Panc1 (cell line): Measurements from ENCODE around the gene SH2D3C. TPM values are rescaled to one million over a fixed set of nuclear protein-coding genes. Genes with fewer than 3 reads are reported as not detected.

Source experiments
- ATAC-seq: fragments of 200-7000 bp; cut with Tn5 transposase; 2 replicates; pipeline ENCODE4 v1.9.1; 2020; ENCODE audit warnings: mild to moderate bottlenecking, moderate library complexity
- BruUV-seq: library from RNA; stranded (reverse); fragments of 400-500 nt; replicated peaks from 2 replicates; lab custom pipeline; 2021; lab: Mats Ljungman, UMichigan
- CTCF ChIA-PET: fragments of 300-600 bp; sonication (Branson Sonifier 250); formaldehyde crosslinking; loops from one replicate; lab custom pipeline; 2022; ENCODE audit warnings: antibody characterized with exemption; lab: Charles Lee
- POLR2A ChIA-PET: fragments of 300-600 bp; sonication (Branson Sonifier 250); formaldehyde crosslinking; loops from one replicate; lab custom pipeline; 2022; ENCODE audit warnings: antibody characterized with exemption; lab: Charles Lee
- DNase-seq: peaks from one replicate; pipeline ENCODE4 v3.0.0-alpha.2; 2010; ENCODE audit warnings: low read depth, low spot score
- H3K27ac ChIP-seq: 2 replicates; pipeline ENCODE4 v1.5.1; 2011; ENCODE audit warnings: mild to moderate bottlenecking, low read length, inconsistent platforms
- H3K27me3 ChIP-seq: fragments of 200-500 bp; sonication (Bioruptor generic); 2 replicates; pipeline ENCODE4 v1.6.0; 2014; ENCODE audit warnings: low read length, inconsistent platforms; ENCODE audit not compliant: control insufficient read depth, insufficient read depth
- H3K36me3 ChIP-seq: fragments of 200-500 bp; sonication (Bioruptor generic); 2 replicates; pipeline ENCODE4 v1.5.1; 2014; ENCODE audit warnings: inconsistent platforms, mild to moderate bottlenecking, low read length, moderate library complexity; ENCODE audit not compliant: control insufficient read depth, insufficient read depth
- H3K4me1 ChIP-seq: 2 replicates; pipeline ENCODE4 v1.5.1; 2011; ENCODE audit warnings: inconsistent platforms, mild to moderate bottlenecking, low read length, moderate library complexity; ENCODE audit not compliant: control insufficient read depth, insufficient read depth
- H3K4me3 ChIP-seq, 2 experiments: 2 replicates each; pipeline ENCODE4 v1.5.1; 2011 to 2012; ENCODE audit warnings: low read depth in 2 of 2, low read length in 2 of 2, mild to moderate bottlenecking in 2 of 2, inconsistent platforms in 1 of 2, moderate library complexity in 1 of 2
- H3K9me3 ChIP-seq: fragments of 200-500 bp; sonication (Bioruptor generic); 2 replicates; pipeline ENCODE4 v1.5.1; 2014; ENCODE audit warnings: low read depth, mild to moderate bottlenecking, inconsistent platforms, low read length, moderate library complexity; ENCODE audit not compliant: control insufficient read depth, insufficient read depth
- CTCF ChIP-seq: fragments of 450-650 bp; IDR thresholded peaks from 2 replicates; pipeline ENCODE4 v1.5.1; 2017; ENCODE audit warnings: mild to moderate bottlenecking
- POLR2AphosphoS5 ChIP-seq: IDR thresholded peaks from 2 replicates; pipeline ENCODE4 v1.6.1; 2012; ENCODE audit warnings: mild to moderate bottlenecking, low read depth, low read length, moderate library complexity
- SIN3A ChIP-seq: IDR thresholded peaks from 2 replicates; pipeline ENCODE4 v1.6.1; 2012; ENCODE audit warnings: low read depth, mild to moderate bottlenecking, low read length, moderate library complexity, borderline replicate concordance; ENCODE audit not compliant: insufficient read depth
- TCF7L2 ChIP-seq: IDR thresholded peaks from 2 replicates; pipeline ENCODE4 v1.6.1; 2011; ENCODE audit warnings: mild to moderate bottlenecking, low read depth, low read length, inconsistent platforms
- in situ Hi-C: cut with HindIII; loops from 2 replicates; pipeline ENCODE4 v1.10.0; 2016; ENCODE audit warnings: low sequenced_read_pairs, low pct_unique_long_range_greater_than_20kb
- intact Hi-C: fragments of 100-400 bp; cut with micrococcal nuclease; formaldehyde crosslinking; loops from one replicate; pipeline ENCODE4 v1.10.0; 2022; ENCODE audit not compliant: unreplicated experiment
- total RNA-seq: library from RNA; stranded (reverse); gene quantifications from one replicate; pipeline ENCODE4 v1.2.1, GENCODE V29; 2021; ENCODE audit not compliant: unreplicated experiment
- TF ChIP-seq, protein P1 (sequence below), 2 experiments: IDR thresholded peaks; 2 replicates each; pipeline ENCODE4 v1.6.1; 2011 to 2012; ENCODE audit warnings: low read depth in 2 of 2, control low read depth in 1 of 2, low read length in 1 of 2, mild to moderate bottlenecking in 1 of 2, moderate library complexity in 1 of 2; ENCODE audit not compliant: insufficient read depth in 1 of 2

The SH2D3C gene
- total RNA-seq, 1 experiment from 2014 or later = 0.49 TPM

GRCh38 chr9:127717766-127718165, 60.7 kb downstream of the SH2D3C start:
- intact Hi-C loops = no loop called here
- ChIA-PET CTCF (no interaction called here), POLR2A (no interaction called here)
- in situ Hi-C loops = no loop called here
- no TSS peak for BruUV-seq
- no peak overlapping the region for H3K27ac ChIP-seq
- TF ChIP-seq POLR2AphosphoS5 = no peak
- no peak for TF ChIP-seq TCF7L2
- no peak for TF ChIP-seq SIN3A
- no peak for TF ChIP-seq CTCF
- TF ChIP-seq, protein P1, sequence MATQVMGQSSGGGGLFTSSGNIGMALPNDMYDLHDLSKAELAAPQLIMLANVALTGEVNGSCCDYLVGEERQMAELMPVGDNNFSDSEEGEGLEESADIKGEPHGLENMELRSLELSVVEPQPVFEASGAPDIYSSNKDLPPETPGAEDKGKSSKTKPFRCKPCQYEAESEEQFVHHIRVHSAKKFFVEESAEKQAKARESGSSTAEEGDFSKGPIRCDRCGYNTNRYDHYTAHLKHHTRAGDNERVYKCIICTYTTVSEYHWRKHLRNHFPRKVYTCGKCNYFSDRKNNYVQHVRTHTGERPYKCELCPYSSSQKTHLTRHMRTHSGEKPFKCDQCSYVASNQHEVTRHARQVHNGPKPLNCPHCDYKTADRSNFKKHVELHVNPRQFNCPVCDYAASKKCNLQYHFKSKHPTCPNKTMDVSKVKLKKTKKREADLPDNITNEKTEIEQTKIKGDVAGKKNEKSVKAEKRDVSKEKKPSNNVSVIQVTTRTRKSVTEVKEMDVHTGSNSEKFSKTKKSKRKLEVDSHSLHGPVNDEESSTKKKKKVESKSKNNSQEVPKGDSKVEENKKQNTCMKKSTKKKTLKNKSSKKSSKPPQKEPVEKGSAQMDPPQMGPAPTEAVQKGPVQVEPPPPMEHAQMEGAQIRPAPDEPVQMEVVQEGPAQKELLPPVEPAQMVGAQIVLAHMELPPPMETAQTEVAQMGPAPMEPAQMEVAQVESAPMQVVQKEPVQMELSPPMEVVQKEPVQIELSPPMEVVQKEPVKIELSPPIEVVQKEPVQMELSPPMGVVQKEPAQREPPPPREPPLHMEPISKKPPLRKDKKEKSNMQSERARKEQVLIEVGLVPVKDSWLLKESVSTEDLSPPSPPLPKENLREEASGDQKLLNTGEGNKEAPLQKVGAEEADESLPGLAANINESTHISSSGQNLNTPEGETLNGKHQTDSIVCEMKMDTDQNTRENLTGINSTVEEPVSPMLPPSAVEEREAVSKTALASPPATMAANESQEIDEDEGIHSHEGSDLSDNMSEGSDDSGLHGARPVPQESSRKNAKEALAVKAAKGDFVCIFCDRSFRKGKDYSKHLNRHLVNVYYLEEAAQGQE (IDR thresholded peaks at IDR 0.05; ENCODE audit: insufficient read depth in 1 of 2, low read depth in 2 of 2, low read length in 1 of 2) = no peak
- ATAC-seq (no peak), DNase-seq (no peak)
- peaks cover 3% of the 10 kb centered on the region; the same call in 1 of the 2 replicates for H3K36me3 ChIP-seq
- no peak overlapping the region for H3K4me3 ChIP-seq
- peaks cover 6% of the 10 kb centered on the region for H3K4me1 ChIP-seq
- H3K9me3 ChIP-seq = no peaks in the 10 kb centered on the region
- H3K27me3 ChIP-seq = no peaks in the 10 kb centered on the region

DNA sequence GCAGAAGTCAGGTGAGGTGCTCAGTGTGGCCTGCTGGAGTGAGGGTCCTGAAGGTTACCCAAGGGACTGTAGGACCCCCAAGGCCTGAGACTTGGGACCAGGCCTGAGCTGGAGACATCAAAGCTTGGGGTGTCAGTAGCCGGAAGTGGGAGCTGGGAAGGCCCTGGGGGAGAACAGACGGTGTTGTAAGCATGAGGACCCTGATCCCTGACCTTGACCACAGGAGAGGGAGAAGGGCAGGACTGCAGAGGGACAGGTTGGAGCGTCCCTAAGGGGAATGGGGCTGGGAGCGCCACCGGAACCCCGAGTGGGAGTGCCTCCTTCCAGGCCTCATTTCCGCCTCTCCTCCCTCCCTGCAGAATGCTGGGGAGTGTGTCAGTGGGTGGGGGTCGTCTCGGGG, 62.1 kb downstream of the SH2D3C start:
- peak overlapping the region in 1 of 2 experiments; percentile 75; a peak in 2 of 4 replicates for H3K4me3 ChIP-seq
- BruUV-seq = no TSS peak
- in situ Hi-C loops (no loop called here), intact Hi-C loops (no loop called here)
- no peaks in the 10 kb centered on the region for H3K27me3 ChIP-seq
- ChIA-PET POLR2A (no interaction called here), CTCF (interaction anchor here (1.0 kb wide), 1 partner anchor 19 kb away, joined by 4 read pairs; the partner anchor contains the start of gene TOR2A)
- no peak for DNase-seq
- no peaks in the 10 kb centered on the region for H3K9me3 ChIP-seq
- ATAC-seq = no peak
- peaks cover 12% of the 10 kb centered on the region for H3K4me1 ChIP-seq
- no peak for TF ChIP-seq POLR2AphosphoS5
- no peak for TF ChIP-seq TCF7L2
- TF ChIP-seq, protein P1 (IDR thresholded peaks at IDR 0.05; ENCODE audit: insufficient read depth in 1 of 2, low read depth in 2 of 2, low read length in 1 of 2) = no peak
- no peak for TF ChIP-seq SIN3A
- TF ChIP-seq CTCF = no peak
- H3K36me3 ChIP-seq = peaks cover 3% of the 10 kb centered on the region; the same call in 1 of the 2 replicates
- H3K27ac ChIP-seq = peak overlapping the region; percentile 52
